Measurements from ENCODE around the gene SECTM1. TPM values are rescaled to one million over a fixed set of nuclear protein-coding genes. Genes with fewer than 3 reads are reported as not detected.
A peak's percentile ranks its signal among the peaks of the same experiment; 100 is the strongest.

The SECTM1 gene
- total and polyA plus RNA-seq, 9 of the 15 experiments (the other 6 are each of a cell fraction or from before 2014, with no cell fraction given), result 0.11 to 0.46 (median 0.18) TPM; not detected in 6

DNA sequence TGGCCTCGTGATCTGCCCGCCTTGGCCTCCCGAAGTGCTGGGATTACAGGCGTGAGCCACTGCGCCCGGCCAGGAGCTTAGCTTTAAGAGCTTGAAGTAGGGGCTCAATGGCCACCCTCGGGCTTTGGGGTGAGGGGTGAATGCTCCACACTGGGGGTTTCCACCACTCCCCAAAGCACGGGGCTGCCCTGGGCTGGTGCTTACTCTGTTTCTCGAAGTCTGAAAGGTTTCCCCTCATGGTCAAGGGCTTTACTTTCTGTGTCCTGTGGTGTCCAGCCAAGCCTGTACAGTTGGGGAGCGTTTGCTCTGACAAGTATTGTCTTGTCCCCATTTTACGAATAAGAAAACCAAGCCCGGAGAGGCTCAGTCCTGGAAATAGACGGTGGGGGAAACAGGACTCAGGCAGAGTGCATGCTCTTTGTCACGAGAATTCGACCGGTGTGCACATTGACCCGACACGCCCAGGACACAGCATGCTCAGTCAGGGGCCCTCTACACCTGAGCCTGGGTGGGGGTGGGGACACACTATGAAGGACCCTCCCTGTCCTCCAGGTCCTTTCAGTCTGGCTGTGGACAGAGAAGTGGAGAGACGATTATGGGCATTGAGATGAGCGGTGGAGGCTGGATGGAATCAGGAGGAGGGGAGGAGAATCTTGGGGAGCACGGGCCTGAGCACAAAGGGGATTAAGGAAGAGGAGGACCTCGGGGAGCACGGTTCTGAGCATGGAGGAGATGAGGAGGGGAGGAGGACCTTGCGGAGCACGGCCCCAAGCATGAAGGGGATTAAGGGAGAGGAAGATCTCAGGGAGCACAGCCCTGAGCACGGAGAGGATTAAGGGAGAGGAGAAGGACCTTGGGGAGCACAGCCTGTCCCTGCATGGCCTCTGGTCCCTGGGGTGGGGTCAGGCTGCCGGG lies 23.7 kb downstream of the SECTM1 start:
- no peak for DNase-seq (ENCODE audit: extremely low read depth in 1 of 4, low spot score in 3 of 4)
- H3K4me2 ChIP-seq (ENCODE audit: insufficient read depth, low read length), result no peak overlapping the region
- in situ Hi-C loops (cut with MboI), result loop anchor here (5.0 kb wide), 1 partner anchor 68 kb away; no protein-coding TSS in a partner anchor
- peak overlapping the region in 1 of 2 experiments; percentile 46; a peak in 2 of 4 replicates for H3K9ac ChIP-seq (ENCODE audit: insufficient read depth in 1 of 2, low read depth in 2 of 2, low read length in 2 of 2)
- ATAC-seq, result no peak
- no peaks in the 10 kb centered on the region for H3K79me2 ChIP-seq (ENCODE audit: control insufficient read depth, insufficient read depth, low read length)
- 46% methylated on average over 22 of the region's 27 CpGs for WGBS (ENCODE audit: insufficient coverage, low coverage, missing lambda C conversion rate)
- BruUV-seq (replicated peaks), result no TSS peak
- CTCF ChIA-PET (ENCODE audit: low intra/inter-chr PET ratio), result interaction anchor here (0.6 kb wide), 1 partner anchor 274 kb away, joined by 4 read pairs; no protein-coding TSS in a partner anchor
- peak; percentile 37 for FAIRE-seq
- intact Hi-C loops (cut with micrococcal nuclease), result no loop called here
- H3K9me3 ChIP-seq (replicated peaks; ENCODE audit: control insufficient read depth, insufficient read depth, low read depth, low read length), result no peaks in the 10 kb centered on the region
- no peaks in the 10 kb centered on the region for H3K36me3 ChIP-seq (ENCODE audit: control insufficient read depth, insufficient read depth, low read length)
- POLR2A ChIA-PET, result no interaction called here
- H3K27me3 ChIP-seq (ENCODE audit: control insufficient read depth in 2 of 2, insufficient read depth in 2 of 2, low read length in 2 of 2), result no peaks in the 10 kb centered on the region
- H3K9me1 ChIP-seq (ENCODE audit: control insufficient read depth, insufficient read depth, low read length), result no peaks in the 10 kb centered on the region
- peaks cover 11 to 49% of the 10 kb centered on the region in 2 experiments; a peak in 4 of 5 replicates for H3K4me1 ChIP-seq (replicated peaks in 1 of 2; ENCODE audit: control insufficient read depth in 2 of 2, insufficient read depth in 2 of 2, low read length in 2 of 2)
- H4K20me1 ChIP-seq (replicated peaks; ENCODE audit: control insufficient read depth, insufficient read depth, low read length), result no peaks in the 10 kb centered on the region
- no peak overlapping the region for H3K4me3 ChIP-seq
- H2AFZ ChIP-seq (ENCODE audit: low read depth, low read length), result 0 out of 2 replicates have a peak overlapping the region, but pooled peaks have one; percentile 52
- TF ChIP-seq MCM2 (IDR thresholded peaks at IDR 0.05; ENCODE audit: low read depth), result peak; percentile 82
- no peak for TF ChIP-seq CHD4 (IDR thresholded peaks at IDR 0.05; ENCODE audit: insufficient read depth, insufficient replicate concordance, low read depth, low read length, poor library complexity, severe bottlenecking)
- TF ChIP-seq ZNF263 (CRISPR knock-in tag; IDR thresholded peaks at IDR 0.05; ENCODE audit: borderline replicate concordance), result peak; percentile 99
- 0 out of 2 replicates have a peak, but pooled peaks have one; percentile 39 for TF ChIP-seq ZC3H4 (CRISPR knock-in tag; IDR thresholded peaks at IDR 0.05; ENCODE audit: borderline replicate concordance)
- TF ChIP-seq, protein P1, sequence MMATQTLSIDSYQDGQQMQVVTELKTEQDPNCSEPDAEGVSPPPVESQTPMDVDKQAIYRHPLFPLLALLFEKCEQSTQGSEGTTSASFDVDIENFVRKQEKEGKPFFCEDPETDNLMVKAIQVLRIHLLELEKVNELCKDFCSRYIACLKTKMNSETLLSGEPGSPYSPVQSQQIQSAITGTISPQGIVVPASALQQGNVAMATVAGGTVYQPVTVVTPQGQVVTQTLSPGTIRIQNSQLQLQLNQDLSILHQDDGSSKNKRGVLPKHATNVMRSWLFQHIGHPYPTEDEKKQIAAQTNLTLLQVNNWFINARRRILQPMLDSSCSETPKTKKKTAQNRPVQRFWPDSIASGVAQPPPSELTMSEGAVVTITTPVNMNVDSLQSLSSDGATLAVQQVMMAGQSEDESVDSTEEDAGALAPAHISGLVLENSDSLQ (IDR thresholded peaks at IDR 0.05), result peak; percentile 43; the same call in 1 of the 2 replicates
- no peak overlapping the region for H3K27ac ChIP-seq (ENCODE audit: extremely low read depth, low read depth, low read length)
